ENCODE measurements around the gene HOXB3.

HOXB3 gene

GRCh38 chr17:48596735-48597527, 6.9 kb upstream of the HOXB3 start:
- FAIRE-seq: no peak

GRCh38 chr17:48596000-48596734, 6.1 kb upstream of the HOXB3 start:
- no peak for FAIRE-seq

- FAIRE-seq: no peak
These were observed 5.4 kb upstream of the HOXB3 start for GRCh38 chr17:48595278-48595999.

- no peak for FAIRE-seq
These were observed 4.7 kb upstream of the HOXB3 start for GRCh38 chr17:48594538-48595277.

GRCh38 chr17:48593840-48594537, 3.9 kb upstream of the HOXB3 start:
- peak; percentile 58 for FAIRE-seq

- FAIRE-seq: no peak
These were observed 3.2 kb upstream of the HOXB3 start, which contains the start of gene HOXB5 for GRCh38 chr17:48593126-48593829. Gene HOXB5, minus strand, starts transcription at chr17:48593779. Its CDS starts 97 bp downstream, at chr17:48593682.

GRCh38 chr17:48592577-48592976, 2.5 kb upstream of the HOXB3 start:
- FAIRE-seq: no peak

- FAIRE-seq: no peak
These were observed 2.0 kb upstream of the HOXB3 start for GRCh38 chr17:48592057-48592514.

- no peak for FAIRE-seq
These were observed 1.4 kb upstream of the HOXB3 start for GRCh38 chr17:48591255-48592056.

- FAIRE-seq: no peak
These were observed 643 bp upstream of the HOXB3 start for GRCh38 chr17:48590607-48591161.

GRCh38 chr17:48589060-48589830, 796 bp downstream of the HOXB3 start:
- FAIRE-seq: no peak

GRCh38 chr17:48588528-48588927, 1.5 kb downstream of the HOXB3 start:
- FAIRE-seq: no peak

- no peak for FAIRE-seq
These were observed 2.0 kb downstream of the HOXB3 start for GRCh38 chr17:48588074-48588415.

GRCh38 chr17:48587276-48588073, 2.6 kb downstream of the HOXB3 start:
- FAIRE-seq: no peak

- FAIRE-seq: no peak
These were observed 3.4 kb downstream of the HOXB3 start for GRCh38 chr17:48586355-48587258.

- FAIRE-seq: no peak
These were observed 5.8 kb downstream of the HOXB3 start for GRCh38 chr17:48584223-48584741.

GRCh38 chr17:48583708-48584222, 6.3 kb downstream of the HOXB3 start:
- no peak for FAIRE-seq
